Kidney (tissue), 14 donors: Measurements from ENCODE around the gene RNF169. TPM values are rescaled to one million over a fixed set of nuclear protein-coding genes. Genes with fewer than 3 reads are reported as not detected.

Experiments used
- DNase-seq, 5 donors: peaks; one replicate each; pipeline ENCODE4 v3.0.0-alpha.2; 2013 to 2020
- FAIRE-seq: peaks from 2 replicates; lab custom pipeline; 2012; peaks lifted over from hg19 to GRCh38; lab: Jason Lieb, UNC
- H3K27ac ChIP-seq, 2 donors: one replicate each; pipeline ENCODE4 v1.7.0; 2013; ENCODE audit warnings: low read depth in 2 of 2, low read length in 2 of 2, inconsistent platforms in 1 of 2
- H3K27me3 ChIP-seq: one replicate; pipeline ENCODE4 v1.7.1; 2013; ENCODE audit warnings: low read length, inconsistent platforms; ENCODE audit not compliant: control insufficient read depth, insufficient read depth
- H3K36me3 ChIP-seq, 3 donors: one replicate each; pipeline versions ENCODE4 v1.7.0 to v1.7.1; 2013; ENCODE audit warnings: low read length in 3 of 3, control low read depth in 1 of 3, inconsistent platforms in 1 of 3; ENCODE audit not compliant: insufficient read depth in 3 of 3, control insufficient read depth in 2 of 3
- H3K4me1 ChIP-seq, 3 donors: one replicate each; pipeline versions ENCODE4 v1.7.0 to v1.7.1; 2013; ENCODE audit warnings: low read length in 3 of 3, inconsistent platforms in 1 of 3, low read depth in 1 of 3; ENCODE audit not compliant: control insufficient read depth in 2 of 3, insufficient read depth in 2 of 3
- H3K4me3 ChIP-seq, 3 donors: one replicate each; pipeline versions ENCODE4 v1.7.0 to v1.8.1; 2013; ENCODE audit warnings: low read length in 3 of 3, control low read depth in 1 of 3, inconsistent platforms in 1 of 3
- H3K9ac ChIP-seq, 3 donors: one replicate each; pipeline versions ENCODE4 v1.7.0 to v1.7.1; 2013; ENCODE audit warnings: low read length in 3 of 3, control low read depth in 1 of 3, inconsistent platforms in 1 of 3
- H3K9me3 ChIP-seq, 3 donors: one replicate each; pipeline versions ENCODE4 v1.7.0 to v1.7.1; 2013; ENCODE audit warnings: low read length in 3 of 3, control low read depth in 1 of 3, inconsistent platforms in 1 of 3; ENCODE audit not compliant: control insufficient read depth in 2 of 3, insufficient read depth in 1 of 3
- CTCF ChIP-seq: IDR thresholded peaks from 3 replicates; pipeline ENCODE4 v1.5.1; 2012; ENCODE audit warnings: mild to moderate bottlenecking, moderate library complexity, borderline replicate concordance; ENCODE audit not compliant: insufficient read depth; ENCODE audit errors: extremely low read depth
- intact Hi-C: fragments of 100-400 bp; cut with DNase I; formaldehyde crosslinking; loops from one replicate; pipeline ENCODE4 v1.11.1; 2022
- polyA plus RNA-seq: library from polyadenylated mRNA; stranded (reverse); fragments of 350-450 nt; fragmentation: Illumina TruSeq; extraction: RNeasy Lipid Tissue Mini Kit (QIAGEN cat#74804); gene quantifications from one replicate; pipeline ENCODE4 v1.2.3, GENCODE V29; 2014; ENCODE audit warnings: low read depth, low replicate concordance; ENCODE audit not compliant: insufficient read depth
- total RNA-seq: library from RNA; stranded (reverse); fragmentation: NEBNext Ultra II Directional; extraction: Animal tissue kit (Norgen Biotek cat#: 25700); gene quantifications from one replicate; pipeline ENCODE4 v1.2.1, GENCODE V29; 2021
- donor health status: control.
- donor health status: control.
- donor health status: control.
- donor health status: control.
- donor health status: control.
- donor health status: DM: yes; HTN: yes; CAD: no.
- donor health status: Normal renal cell carcinoma (clear cell type).

Gene RNF169
- total and polyA plus RNA-seq, 2 donors from 2014 or later = 3.1 to 19.6 TPM

GRCh38 chr11:74702383-74703007 lies 46.2 kb upstream of the RNF169 start:
- H3K27me3 ChIP-seq = no peaks in the 10 kb centered on the region
- H3K4me1 ChIP-seq = peaks cover 0 to 3% (median 0%) of the 10 kb centered on the region in 3 donors
- intact Hi-C loops = no loop called here
- DNase-seq (peak in 4 of 5 donors; percentile 75 to 86 (median 78)), FAIRE-seq (no peak)
- no peak overlapping the region for H3K9ac ChIP-seq
- H3K36me3 ChIP-seq = no peaks in the 10 kb centered on the region
- no peak overlapping the region for H3K27ac ChIP-seq
- H3K4me3 ChIP-seq = no peak overlapping the region
- TF ChIP-seq CTCF = peak; percentile 85
- no peaks in the 10 kb centered on the region for H3K9me3 ChIP-seq

- Histone ChIP-seq H3K9me3 (no peaks in the 10 kb centered on the region), H3K9ac (no peak overlapping the region), H3K4me3 (no peak overlapping the region), H3K4me1 (no peaks in the 10 kb centered on the region), H3K27ac (no peak overlapping the region), H3K36me3 (no peaks in the 10 kb centered on the region), H3K27me3 (no peaks in the 10 kb centered on the region)
- no peak for TF ChIP-seq CTCF
- FAIRE-seq = no peak
- intact Hi-C loops = no loop called here
- no peak for DNase-seq
Measured at GRCh38 chr11:74703211-74703610, 45.4 kb upstream of the RNF169 start.

- FAIRE-seq (no peak), DNase-seq (no peak)
- TF ChIP-seq CTCF = no peak
- Histone ChIP-seq H3K27me3 (no peaks in the 10 kb centered on the region), H3K9me3 (no peaks in the 10 kb centered on the region), H3K9ac (no peak overlapping the region), H3K36me3 (no peaks in the 10 kb centered on the region), H3K27ac (no peak overlapping the region), H3K4me1 (no peaks in the 10 kb centered on the region), H3K4me3 (no peak overlapping the region)
- intact Hi-C loops = no loop called here
Measured at GRCh38 chr11:74707182-74707581, 41.5 kb upstream of the RNF169 start.
